Activated CD4-positive, alpha-beta T cell treated with anti-CD3 and anti-CD28 coated beads, Interleukin-2, amount 50 U/mL, for 24 hours (primary cell): ENCODE data around the gene CRELD2.

Source experiments
- DNase-seq, 2 donors: peaks; one replicate each; pipeline ENCODE4 v3.0.0-alpha.2; 2020; ENCODE audit warnings: low read depth in 1 of 2, low spot score in 1 of 2

The CRELD2 gene

DNA sequence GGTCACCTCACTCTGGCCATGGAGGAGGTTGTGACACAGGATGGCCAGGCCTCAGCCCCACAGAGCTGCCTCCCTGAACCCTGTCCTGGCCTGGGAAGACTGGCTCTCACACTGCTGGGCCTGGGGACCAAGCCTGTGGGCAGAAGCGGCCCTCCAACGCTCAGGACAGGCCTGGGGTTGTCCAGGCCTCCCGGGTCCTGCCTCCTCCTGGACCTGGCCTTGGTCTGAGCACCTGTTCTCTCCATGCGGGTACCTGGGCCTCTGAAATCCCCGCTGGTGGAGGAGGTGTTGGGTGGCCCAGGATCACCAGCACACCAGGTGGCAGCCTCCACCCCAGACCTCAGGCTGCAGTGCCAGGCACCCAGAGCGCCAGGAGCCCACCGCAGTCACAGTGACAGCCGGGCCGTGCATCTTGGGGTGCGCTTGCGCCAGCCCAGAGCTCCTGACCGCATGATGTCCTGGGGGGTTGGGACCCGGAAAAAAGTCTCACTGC, 26.0 kb downstream of the CRELD2 start:
- DNase-seq = no peak

- peak in 1 of 2 donors; percentile 19 for DNase-seq
Observed at GRCh38 chr22:49945042-49945794, 26.8 kb downstream of the CRELD2 start.

- no peak for DNase-seq
Observed at GRCh38 chr22:49946612-49947295, 28.3 kb downstream of the CRELD2 start.

- DNase-seq = no peak
Observed at GRCh38 chr22:49947296-49947622, 28.8 kb downstream of the CRELD2 start.

DNA sequence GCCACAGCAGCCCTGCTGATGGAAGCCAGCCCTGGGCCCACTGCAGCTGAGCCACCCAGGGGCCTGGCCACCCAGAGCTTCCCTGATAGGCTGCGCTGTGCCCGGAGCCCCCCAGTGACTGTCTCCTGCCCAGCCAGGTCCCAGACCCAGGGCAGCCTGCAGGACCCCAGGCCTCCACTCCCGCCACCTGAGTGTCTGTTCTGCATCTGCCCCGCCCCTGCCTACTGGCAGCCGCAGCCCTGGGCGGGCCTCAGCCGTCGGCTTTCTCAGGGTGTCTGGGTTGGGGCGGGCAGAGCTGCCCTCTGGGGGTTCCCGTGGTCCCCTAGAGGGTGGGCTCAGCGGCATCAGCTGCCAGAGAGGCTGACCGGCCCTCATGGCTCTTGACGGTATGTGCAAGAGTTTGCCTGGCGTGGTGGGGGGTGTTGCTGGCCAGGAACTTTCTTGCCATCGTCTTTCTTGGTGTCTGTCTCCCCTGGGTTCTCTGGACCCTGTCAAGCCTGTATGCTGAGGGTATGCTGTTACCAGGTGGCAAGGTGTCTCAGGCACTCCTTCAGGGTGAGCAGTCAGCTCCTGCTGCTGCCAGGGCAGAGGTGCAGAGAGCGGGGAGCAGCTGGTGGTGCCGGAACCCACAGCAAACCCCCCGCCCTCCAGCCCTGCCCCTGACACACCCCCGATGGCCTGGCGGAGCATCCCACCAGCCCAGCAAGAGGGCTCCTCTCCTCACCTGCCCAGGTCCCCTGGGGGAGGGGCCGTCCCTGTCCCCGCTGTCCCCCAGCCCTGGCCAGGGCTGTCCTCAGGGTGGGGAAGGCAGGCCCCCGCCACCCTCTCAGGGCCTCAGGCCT, 29.9 kb downstream of the CRELD2 start:
- no peak for DNase-seq

DNA sequence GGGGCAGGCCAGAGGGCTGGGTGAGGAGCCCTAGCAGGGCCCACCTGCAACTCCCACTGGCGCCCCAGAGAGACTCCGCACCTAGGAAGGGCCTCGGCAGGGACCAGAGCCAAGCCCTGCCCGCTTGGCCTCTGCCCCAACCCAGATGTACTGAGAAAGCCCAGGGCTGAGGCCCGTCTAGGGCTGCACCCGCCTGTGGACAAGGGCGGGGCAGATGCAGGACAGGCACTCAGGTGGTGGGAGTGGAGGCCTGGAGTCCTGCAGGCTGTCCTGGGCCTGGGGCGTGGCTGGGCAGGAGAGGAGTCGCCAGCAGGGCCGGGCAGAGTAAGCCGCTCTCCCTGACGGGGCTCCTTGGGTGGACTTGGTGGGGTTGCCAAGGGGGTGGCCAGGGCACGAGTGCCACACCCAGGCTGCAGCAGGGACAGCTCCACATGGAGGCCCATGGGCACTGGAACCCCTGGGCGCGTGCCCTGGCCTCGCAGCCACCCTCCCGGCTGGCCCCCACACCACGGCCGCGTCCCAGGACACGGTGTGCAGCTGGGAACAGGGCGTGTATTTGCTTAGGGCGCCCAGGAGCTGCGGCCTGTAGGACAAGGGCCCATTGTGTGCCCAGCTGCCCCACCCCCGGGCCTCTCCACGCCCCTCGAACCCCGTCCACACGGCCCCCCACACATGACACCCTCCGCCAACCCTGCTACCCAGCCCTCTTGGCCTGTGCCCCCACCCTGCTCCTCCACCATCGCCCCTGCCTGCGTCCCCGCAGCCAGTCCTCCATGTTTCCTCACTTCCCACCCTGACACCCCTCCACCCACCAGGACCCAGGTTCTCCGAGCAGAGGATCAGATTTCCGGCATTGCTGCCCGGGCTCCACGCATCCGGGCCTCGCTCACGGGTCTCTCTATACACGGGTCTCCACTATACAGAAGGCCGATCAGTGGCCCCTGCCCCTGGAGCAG, 30.8 kb downstream of the CRELD2 start:
- DNase-seq = no peak

- DNase-seq = no peak
Observed at GRCh38 chr22:49949914-49950292, 31.5 kb downstream of the CRELD2 start.

GRCh38 chr22:49950396-49950994, 32.1 kb downstream of the CRELD2 start:
- no peak for DNase-seq

GRCh38 chr22:49951000-49951677, 32.7 kb downstream of the CRELD2 start:
- no peak for DNase-seq

GRCh38 chr22:49951678-49951985, 33.2 kb downstream of the CRELD2 start:
- no peak for DNase-seq

DNA sequence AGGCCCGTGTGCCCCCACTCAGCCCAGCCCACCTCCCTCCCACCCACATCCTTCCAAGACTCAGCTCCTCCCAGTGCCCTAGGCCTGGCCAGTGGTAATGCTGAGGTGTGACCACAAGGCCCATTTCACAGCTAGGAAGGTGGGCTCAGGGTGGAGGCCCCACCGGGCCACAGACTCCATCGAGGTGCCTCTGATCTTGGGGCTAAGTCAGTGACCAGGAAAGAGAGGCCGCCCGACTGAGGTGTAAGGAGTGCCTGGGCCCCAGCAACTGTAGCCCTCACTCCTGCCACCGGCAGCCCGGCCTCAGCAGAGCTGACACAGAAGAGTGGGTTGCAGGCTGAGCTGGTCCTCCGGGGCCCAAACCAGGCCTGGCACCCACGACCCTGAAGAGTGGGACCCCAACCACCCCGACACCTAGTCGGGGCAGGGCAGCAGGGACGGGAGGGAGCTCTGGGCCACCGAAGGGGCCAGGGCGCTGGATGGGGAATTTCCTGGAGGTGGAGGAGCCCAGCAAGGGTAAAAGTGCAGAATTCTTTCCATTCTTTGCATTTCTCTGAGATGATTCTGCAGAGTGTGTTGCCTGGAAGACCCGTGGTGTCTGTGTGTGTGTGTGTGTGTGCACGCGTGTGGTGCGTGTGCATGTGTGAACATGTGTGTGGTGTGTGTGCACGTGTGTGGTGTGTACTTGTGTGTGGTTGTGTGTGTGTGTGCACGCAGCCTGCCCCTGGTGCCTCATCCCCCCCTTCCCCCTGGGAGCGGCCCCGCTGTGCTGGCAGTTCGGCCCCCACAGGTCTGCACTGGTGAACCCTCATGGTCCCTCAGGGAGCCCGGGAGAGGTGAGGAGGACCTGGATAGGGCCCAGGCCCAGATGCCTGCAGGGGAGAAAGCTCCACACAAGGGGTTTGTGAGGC, 33.8 kb downstream of the CRELD2 start:
- DNase-seq = no peak

- DNase-seq = no peak
Observed at GRCh38 chr22:49953027-49953679, 34.7 kb downstream of the CRELD2 start.

DNA sequence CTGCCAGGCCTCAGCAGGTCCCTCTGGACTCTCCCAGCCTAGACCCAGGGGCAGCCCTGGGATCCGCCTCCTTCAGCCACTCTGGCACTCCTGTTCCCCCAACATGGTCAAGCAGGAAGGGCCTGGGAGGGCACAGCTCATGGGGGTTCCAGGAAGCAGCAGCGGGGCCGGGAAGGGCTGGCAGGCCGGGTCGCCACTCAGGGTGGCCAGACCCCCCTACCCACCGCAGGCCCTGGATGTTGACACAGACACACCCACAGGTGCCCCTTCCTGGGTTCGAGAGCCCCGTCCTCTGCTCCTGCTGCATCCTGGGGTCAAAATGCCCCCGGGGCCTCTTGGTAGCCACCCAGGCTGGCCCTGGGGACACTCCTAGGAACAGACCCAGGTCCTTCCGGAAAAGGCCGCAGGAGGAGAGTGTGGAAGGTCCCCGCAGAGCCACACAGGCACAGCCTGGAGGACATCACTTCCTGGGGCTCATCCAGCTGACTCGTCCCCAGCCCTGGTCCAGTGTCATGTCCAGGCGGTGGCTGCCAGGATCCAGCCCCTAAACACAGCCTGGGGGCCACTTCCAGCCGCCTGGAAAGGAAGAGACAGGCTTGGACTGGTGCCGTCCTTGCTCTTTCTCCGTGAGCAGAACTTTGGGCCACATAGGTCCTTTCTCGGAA, 35.4 kb downstream of the CRELD2 start:
- no peak for DNase-seq

GRCh38 chr22:49954354-49954753, 35.9 kb downstream of the CRELD2 start:
- DNase-seq = no peak

DNA sequence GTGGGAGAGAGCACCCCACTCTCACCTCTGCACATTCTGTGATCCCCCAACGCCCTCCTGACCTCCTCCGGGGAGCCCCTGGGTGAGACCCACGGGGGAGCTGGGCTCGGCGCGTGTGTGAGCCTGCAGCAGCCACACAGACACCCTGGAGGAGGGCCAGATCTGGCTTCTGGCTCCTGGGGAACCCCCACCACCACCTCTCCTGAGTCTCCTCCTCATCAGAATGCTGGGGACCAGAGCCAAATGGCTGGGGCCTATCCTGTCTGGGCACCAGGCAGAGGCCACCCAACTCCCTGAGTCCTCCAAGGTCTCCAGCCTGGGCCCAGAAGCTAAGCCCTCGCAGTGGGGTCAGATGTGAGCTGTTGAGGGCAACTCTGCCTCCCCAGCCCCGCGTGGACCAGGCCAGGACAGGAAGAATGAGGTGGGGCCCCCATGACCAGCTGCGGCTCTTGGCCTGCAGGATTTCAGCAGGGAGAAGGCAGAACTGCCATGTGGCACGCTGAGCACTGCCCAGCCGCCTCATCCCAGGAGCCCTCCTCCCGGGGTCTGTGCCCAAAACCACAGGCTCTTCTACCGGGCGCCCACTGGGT, 36.7 kb downstream of the CRELD2 start:
- DNase-seq = no peak

DNA sequence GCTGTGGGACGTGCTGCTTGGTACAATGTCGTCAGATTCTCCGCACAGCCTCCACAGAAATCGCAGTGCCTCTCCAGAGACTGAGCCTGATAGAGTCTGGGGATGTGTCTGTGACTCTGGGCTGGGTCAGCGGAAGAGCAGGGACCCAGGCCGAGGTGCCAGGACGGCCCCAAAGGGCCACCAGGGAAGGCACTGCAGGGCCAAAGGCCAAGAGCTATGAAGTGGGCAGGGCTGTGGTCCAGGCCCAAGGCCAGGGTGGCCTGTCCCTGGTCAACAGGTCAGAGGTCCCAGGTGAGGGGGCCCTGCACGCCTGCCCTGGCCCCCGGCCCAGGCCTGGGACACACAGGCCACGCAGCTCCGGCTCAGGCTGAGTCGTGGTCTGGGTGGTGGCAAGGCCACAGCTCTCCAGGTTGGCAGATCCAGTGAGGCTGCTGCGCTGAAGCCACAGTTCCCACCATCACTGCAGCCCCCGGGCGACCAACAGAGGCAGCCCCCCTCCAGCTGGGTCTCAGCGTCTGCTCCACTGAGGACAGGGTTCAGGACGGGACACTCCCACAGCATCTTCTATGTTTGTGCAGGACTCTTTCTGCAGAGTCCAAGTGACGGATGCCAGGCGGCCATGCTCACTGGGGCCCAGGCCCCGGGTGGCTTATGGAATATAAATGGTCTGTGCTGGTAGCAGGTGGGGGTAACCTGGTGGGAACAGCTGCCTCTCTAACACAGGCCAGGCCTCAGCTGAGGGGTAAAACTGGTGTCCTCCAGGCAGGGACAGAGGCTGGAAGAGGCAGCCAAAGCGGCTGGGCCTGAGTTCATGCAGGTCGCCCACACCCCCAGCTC, 37.4 kb downstream of the CRELD2 start:
- no peak for DNase-seq

DNA sequence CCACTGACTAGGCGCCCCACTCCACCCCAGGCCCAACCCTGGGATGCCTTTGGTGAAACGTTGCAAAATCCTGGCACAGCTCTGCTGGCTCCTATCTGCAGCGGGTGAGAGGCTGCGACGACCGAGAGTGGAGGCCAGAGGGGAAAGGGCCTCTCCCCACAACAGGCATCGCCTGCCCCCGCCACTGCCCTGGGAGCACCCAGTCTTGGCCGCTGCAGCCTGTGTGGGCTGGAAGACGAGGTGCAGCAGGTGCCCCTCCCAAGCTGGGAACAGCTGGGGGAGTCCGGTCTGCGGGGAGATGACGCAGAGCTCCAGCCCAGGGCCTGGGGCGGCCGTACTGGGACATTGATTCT, 38.0 kb downstream of the CRELD2 start:
- DNase-seq = no peak
